ENCODE measurements around the gene BCL7A. TPM values are rescaled to one million over a fixed set of nuclear protein-coding genes. Genes with fewer than 3 reads are reported as not detected.
"Not testable (repeated sequence)": the region's sequence is repeated elsewhere in the genome, so short reads cannot be mapped to it uniquely, and the experiment has no call there.

The BCL7A gene
- total RNA-seq, 1 experiment from 2014 or later, result 6.3 TPM

DNA sequence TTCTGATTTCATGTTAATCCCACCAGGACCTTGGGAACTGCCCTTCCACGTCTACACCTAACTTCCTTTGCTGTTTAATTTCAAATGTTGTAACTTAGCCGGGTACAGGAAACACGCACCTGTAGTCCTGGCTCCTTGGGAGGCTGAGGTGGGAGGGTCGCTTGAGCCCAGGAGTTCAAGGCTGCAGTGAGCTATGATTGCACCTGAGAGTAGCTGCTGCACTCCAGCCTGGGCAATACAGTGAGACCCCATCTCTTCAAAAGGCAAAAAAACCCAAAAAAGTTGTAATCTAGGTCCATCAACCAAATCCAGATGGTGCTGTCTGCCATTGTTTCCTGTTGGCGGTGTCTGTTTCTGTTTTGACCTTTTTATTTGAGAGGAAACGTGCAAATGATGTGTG lies 14.5 kb downstream of the BCL7A start:
- Histone ChIP-seq H3K36me3 (ENCODE audit: low read depth) (no peaks in the 10 kb centered on the region), H3K9me2 (ENCODE audit: insufficient read depth) (no peaks in the 10 kb centered on the region), H3F3A (ENCODE audit: insufficient read depth, low read depth) (peaks cover 11% of the 10 kb centered on the region; the same call in 1 of the 2 replicates), H3K4me2 (peak overlapping the region; percentile 80), H4K20me1 (ENCODE audit: insufficient read depth) (no peaks in the 10 kb centered on the region), H3K4me1 (replicated peaks; ENCODE audit: insufficient read depth) (peaks cover 20% of the 10 kb centered on the region), H2AFZ (no peak overlapping the region), H3K27me3 (ENCODE audit: insufficient read depth, low read depth) (no peaks in the 10 kb centered on the region), H3K4me3 (no peak overlapping the region), H3K9me3 (ENCODE audit: insufficient read depth, low read depth) (no peaks in the 10 kb centered on the region), H3K79me2 (ENCODE audit: low read depth) (no peaks in the 10 kb centered on the region), H3K27ac (0 out of 2 replicates have a peak overlapping the region, but pooled peaks have one; percentile 63)
- BruUV-seq (replicated peaks), result no TSS peak
- ChIA-PET CTCF (no interaction called here), POLR2A (ENCODE audit: unreplicated experiment) (interaction anchor here (0.6 kb wide), 1 partner anchor 92 kb away, joined by 4 read pairs; no protein-coding TSS in a partner anchor)
- intact Hi-C loops (cut with micrococcal nuclease; ENCODE audit: unreplicated experiment), result loop anchor here (10.0 kb wide), 1 partner anchor 111 kb away; no protein-coding TSS in a partner anchor
- TF ChIP-seq, protein P1, sequence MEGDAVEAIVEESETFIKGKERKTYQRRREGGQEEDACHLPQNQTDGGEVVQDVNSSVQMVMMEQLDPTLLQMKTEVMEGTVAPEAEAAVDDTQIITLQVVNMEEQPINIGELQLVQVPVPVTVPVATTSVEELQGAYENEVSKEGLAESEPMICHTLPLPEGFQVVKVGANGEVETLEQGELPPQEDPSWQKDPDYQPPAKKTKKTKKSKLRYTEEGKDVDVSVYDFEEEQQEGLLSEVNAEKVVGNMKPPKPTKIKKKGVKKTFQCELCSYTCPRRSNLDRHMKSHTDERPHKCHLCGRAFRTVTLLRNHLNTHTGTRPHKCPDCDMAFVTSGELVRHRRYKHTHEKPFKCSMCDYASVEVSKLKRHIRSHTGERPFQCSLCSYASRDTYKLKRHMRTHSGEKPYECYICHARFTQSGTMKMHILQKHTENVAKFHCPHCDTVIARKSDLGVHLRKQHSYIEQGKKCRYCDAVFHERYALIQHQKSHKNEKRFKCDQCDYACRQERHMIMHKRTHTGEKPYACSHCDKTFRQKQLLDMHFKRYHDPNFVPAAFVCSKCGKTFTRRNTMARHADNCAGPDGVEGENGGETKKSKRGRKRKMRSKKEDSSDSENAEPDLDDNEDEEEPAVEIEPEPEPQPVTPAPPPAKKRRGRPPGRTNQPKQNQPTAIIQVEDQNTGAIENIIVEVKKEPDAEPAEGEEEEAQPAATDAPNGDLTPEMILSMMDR (conservative IDR thresholded peaks at IDR 0.05), result no peak
- no peak for TF ChIP-seq EZH2 (IDR thresholded peaks at IDR 0.05; ENCODE audit: low read depth)
- DNase-seq, result no peak

- no TSS peak for BruUV-seq (replicated peaks)
- intact Hi-C loops (cut with micrococcal nuclease; ENCODE audit: unreplicated experiment), result no loop called here
- no peak for DNase-seq
Measured at GRCh38 chr12:122040579-122041386, 19.1 kb downstream of the BCL7A start.

GRCh38 chr12:122041458-122041857 lies 19.8 kb downstream of the BCL7A start:
- H3K4me3 ChIP-seq; H3K9me3 ChIP-seq (ENCODE audit: insufficient read depth, low read depth); H3K27ac ChIP-seq; DNase-seq; H3K9me2 ChIP-seq (ENCODE audit: insufficient read depth); intact Hi-C loops (cut with micrococcal nuclease; ENCODE audit: unreplicated experiment); BruUV-seq (replicated peaks); H3K4me2 ChIP-seq; H3F3A ChIP-seq (ENCODE audit: insufficient read depth, low read depth); H3K79me2 ChIP-seq (ENCODE audit: low read depth); H2AFZ ChIP-seq; H3K4me1 ChIP-seq (replicated peaks; ENCODE audit: insufficient read depth); H3K27me3 ChIP-seq (ENCODE audit: insufficient read depth, low read depth); H4K20me1 ChIP-seq (ENCODE audit: insufficient read depth); CTCF ChIA-PET; POLR2A ChIA-PET (ENCODE audit: unreplicated experiment); H3K36me3 ChIP-seq (ENCODE audit: low read depth): not testable (repeated sequence)

More at GRCh38 chr12:122040579-122041386, 19.1 kb downstream of the BCL7A start:
- TF ChIP-seq EZH2 (IDR thresholded peaks at IDR 0.05; ENCODE audit: low read depth), result no peak
- no peaks in the 10 kb centered on the region for H3F3A ChIP-seq (ENCODE audit: insufficient read depth, low read depth)
- no peaks in the 10 kb centered on the region for H3K9me2 ChIP-seq (ENCODE audit: insufficient read depth)
- H4K20me1 ChIP-seq (ENCODE audit: insufficient read depth), result no peaks in the 10 kb centered on the region
- H3K4me2 ChIP-seq, result no peak overlapping the region
- H2AFZ ChIP-seq, result no peak overlapping the region
- H3K4me3 ChIP-seq, result no peak overlapping the region
- no peaks in the 10 kb centered on the region for H3K27me3 ChIP-seq (ENCODE audit: insufficient read depth, low read depth)
- ChIA-PET CTCF (no interaction called here), POLR2A (ENCODE audit: unreplicated experiment) (no interaction called here)
- peaks cover 5% of the 10 kb centered on the region for H3K4me1 ChIP-seq (replicated peaks; ENCODE audit: insufficient read depth)
- no peaks in the 10 kb centered on the region for H3K79me2 ChIP-seq (ENCODE audit: low read depth)
- H3K27ac ChIP-seq, result no peak overlapping the region
- H3K9me3 ChIP-seq (ENCODE audit: insufficient read depth, low read depth), result no peaks in the 10 kb centered on the region
- no peaks in the 10 kb centered on the region for H3K36me3 ChIP-seq (ENCODE audit: low read depth)

- no peaks in the 10 kb centered on the region for H3K9me3 ChIP-seq (ENCODE audit: insufficient read depth, low read depth)
- BruUV-seq (replicated peaks), result no TSS peak
- TF ChIP-seq, protein P1 (conservative IDR thresholded peaks at IDR 0.05), result no peak
- TF ChIP-seq EZH2 (IDR thresholded peaks at IDR 0.05; ENCODE audit: low read depth), result no peak
- H3K27ac ChIP-seq, result no peak overlapping the region
- H4K20me1 ChIP-seq (ENCODE audit: insufficient read depth), result no peaks in the 10 kb centered on the region
- H3K4me3 ChIP-seq, result no peak overlapping the region
- H3K4me2 ChIP-seq, result no peak overlapping the region
- no peaks in the 10 kb centered on the region for H3K27me3 ChIP-seq (ENCODE audit: insufficient read depth, low read depth)
- no peaks in the 10 kb centered on the region for H3K79me2 ChIP-seq (ENCODE audit: low read depth)
- no peaks in the 10 kb centered on the region for H3K9me2 ChIP-seq (ENCODE audit: insufficient read depth)
- no peak for DNase-seq
- H2AFZ ChIP-seq, result no peak overlapping the region
- POLR2A ChIA-PET (ENCODE audit: unreplicated experiment), result no interaction called here
- H3K4me1 ChIP-seq (replicated peaks; ENCODE audit: insufficient read depth), result no peaks in the 10 kb centered on the region
- no peaks in the 10 kb centered on the region for H3K36me3 ChIP-seq (ENCODE audit: low read depth)
- no peaks in the 10 kb centered on the region for H3F3A ChIP-seq (ENCODE audit: insufficient read depth, low read depth)
- CTCF ChIA-PET, result no interaction called here
- intact Hi-C loops (cut with micrococcal nuclease; ENCODE audit: unreplicated experiment), result no loop called here
Measured at GRCh38 chr12:122042910-122043309, 21.2 kb downstream of the BCL7A start.

All from PC-9 (cell line).